IMR-90 (cell line): ENCODE data around the gene GPC5. TPM values are rescaled to one million over a fixed set of nuclear protein-coding genes. Genes with fewer than 3 reads are reported as not detected.

ENCODE experiments used
- ATAC-seq: fragments of 200-7000 bp; cut with Tn5 transposase; 2 replicates; pipeline ENCODE4 v1.9.1; 2020; ENCODE audit warnings: low read depth, mild to moderate bottlenecking, moderate library complexity
- BruUV-seq: library from RNA; stranded (reverse); fragments of 400-500 nt; replicated peaks from 2 replicates; lab custom pipeline; 2021; lab: Mats Ljungman, UMichigan
- CTCF ChIA-PET: fragments of 300-600 bp; formaldehyde crosslinking; extraction: SDS; loops from one replicate; lab custom pipeline; 2021; ENCODE audit warnings: antibody characterized with exemption; lab: Yijun Ruan, JAX
- POLR2A ChIA-PET: fragments of 300-600 bp; sonication (Branson Sonifier 250); formaldehyde crosslinking; loops from one replicate; lab custom pipeline; 2022; ENCODE audit warnings: antibody characterized with exemption; ENCODE audit not compliant: unreplicated experiment; lab: Charles Lee
- DNase-seq: peaks from one replicate; pipeline ENCODE4 v3.0.0; 2013
- H2AFZ ChIP-seq: replicated peaks from 2 replicates; pipeline ENCODE3; 2013; ENCODE audit warnings: low read length, mild to moderate bottlenecking; ENCODE audit not compliant: poor library complexity
- H2AK5ac ChIP-seq: 2 replicates; pipeline ENCODE4 v1.6.1; 2013; ENCODE audit warnings: low read depth, low read length, inconsistent platforms
- H2AK9ac ChIP-seq: replicated peaks from 2 replicates; pipeline ENCODE3; 2013; ENCODE audit warnings: mild to moderate bottlenecking, low read depth, low read length, moderate library complexity; ENCODE audit not compliant: poor library complexity
- H2BK120ac ChIP-seq: 2 replicates; pipeline ENCODE4 v1.6.1; 2013; ENCODE audit warnings: low read depth, low read length, inconsistent platforms
- H2BK15ac ChIP-seq: 3 replicates; pipeline ENCODE4 v1.6.1; 2013; ENCODE audit warnings: low read depth, low read length, inconsistent platforms
- H2BK20ac ChIP-seq: 2 replicates; pipeline ENCODE4 v1.6.1; 2013; ENCODE audit warnings: low read depth, mild to moderate bottlenecking, inconsistent platforms, low read length, moderate library complexity
- H2BK5ac ChIP-seq: 2 replicates; pipeline ENCODE4 v1.6.1; 2013; ENCODE audit warnings: mild to moderate bottlenecking, low read depth, low read length, inconsistent platforms; ENCODE audit not compliant: poor library complexity, severe bottlenecking
- H3K14ac ChIP-seq: replicated peaks from 2 replicates; pipeline ENCODE4 v1.6.1; 2013; ENCODE audit warnings: low read depth, low read length, inconsistent platforms
- H3K18ac ChIP-seq: 2 replicates; pipeline ENCODE4 v1.6.1; 2013; ENCODE audit warnings: low read depth, low read length, control low read depth
- H3K23ac ChIP-seq: 2 replicates; pipeline ENCODE4 v1.6.1; 2013; ENCODE audit warnings: low read depth, low read length, inconsistent platforms
- H3K27ac ChIP-seq: 2 replicates; pipeline ENCODE4 v1.5.1; 2013; ENCODE audit warnings: mild to moderate bottlenecking, control low read depth, low read length; ENCODE audit not compliant: insufficient read depth
- H3K27me3 ChIP-seq: 2 replicates; pipeline ENCODE4 v1.6.1; 2013; ENCODE audit warnings: low read length; ENCODE audit not compliant: control insufficient read depth, insufficient read depth
- H3K36me3 ChIP-seq: 2 replicates; pipeline ENCODE4 v1.6.1; 2013; ENCODE audit warnings: low read length, mixed read lengths; ENCODE audit not compliant: control insufficient read depth, insufficient read depth
- H3K4ac ChIP-seq: 2 replicates; pipeline ENCODE4 v1.6.1; 2013; ENCODE audit warnings: low read depth, low read length, inconsistent platforms
- H3K4me1 ChIP-seq: 2 replicates; pipeline ENCODE4 v1.6.1; 2013; ENCODE audit warnings: low read length, mixed read lengths; ENCODE audit not compliant: control insufficient read depth, insufficient read depth
- H3K4me2 ChIP-seq: 2 replicates; pipeline ENCODE4 v1.6.1; 2013; ENCODE audit warnings: low read depth, mild to moderate bottlenecking, control low read depth, low read length, moderate library complexity
- H3K4me3 ChIP-seq: 2 replicates; pipeline ENCODE4 v1.5.1; 2013; ENCODE audit warnings: low read depth, mild to moderate bottlenecking, control low read depth, low read length, moderate library complexity; ENCODE audit not compliant: insufficient read depth
- H3K56ac ChIP-seq: 2 replicates; pipeline ENCODE4 v1.6.1; 2013; ENCODE audit warnings: low read length, inconsistent platforms; ENCODE audit not compliant: insufficient read depth; ENCODE audit errors: extremely low read depth
- H3K79me1 ChIP-seq, 2 experiments: 2 replicates each; pipeline ENCODE4 v1.6.1; 2013; ENCODE audit warnings: low read length in 2 of 2, inconsistent platforms in 1 of 2, low read depth in 1 of 2
- H3K9ac ChIP-seq: 2 replicates; pipeline ENCODE4 v1.6.1; 2013; ENCODE audit warnings: low read depth, low read length, control low read depth
- H3K9me1 ChIP-seq: 2 replicates; pipeline ENCODE4 v1.6.1; 2013; ENCODE audit warnings: low read length, inconsistent platforms; ENCODE audit not compliant: insufficient read depth
- H3K9me3 ChIP-seq: 2 replicates; pipeline ENCODE4 v1.6.1; 2013; ENCODE audit warnings: low read length; ENCODE audit not compliant: control insufficient read depth, insufficient read depth
- H4K20me1 ChIP-seq: 2 replicates; pipeline ENCODE4 v1.6.1; 2013; ENCODE audit warnings: low read length, inconsistent platforms; ENCODE audit not compliant: insufficient read depth
- H4K5ac ChIP-seq: 2 replicates; pipeline ENCODE4 v1.6.1; 2013; ENCODE audit warnings: mild to moderate bottlenecking, low read depth, low read length, control low read depth
- H4K8ac ChIP-seq, 2 experiments: 2 replicates each; pipeline ENCODE4 v1.6.1; 2013; ENCODE audit warnings: low read depth in 2 of 2, low read length in 2 of 2, control low read depth in 1 of 2, inconsistent platforms in 1 of 2
- H4K91ac ChIP-seq: 2 replicates; pipeline ENCODE4 v1.6.1; 2013; ENCODE audit warnings: low read depth, low read length, inconsistent platforms; ENCODE audit not compliant: insufficient read depth
- CEBPB ChIP-seq: IDR thresholded peaks from 2 replicates; pipeline ENCODE4 v1.6.1; 2012; ENCODE audit warnings: low read depth, low read length, improper control_type of control experiment
- FOS ChIP-seq: fragments of 150-350 bp; IDR thresholded peaks from 2 replicates; pipeline ENCODE4 v1.6.1; 2016; ENCODE audit warnings: low read depth, low read length
- MAFK ChIP-seq: IDR thresholded peaks from 2 replicates; pipeline ENCODE4 v1.6.1; 2012; ENCODE audit warnings: low read depth, low read length, improper control_type of control experiment
- NFE2L2 ChIP-seq: fragments of 150-350 bp; IDR thresholded peaks from 2 replicates; pipeline ENCODE4 v1.6.1; 2016; ENCODE audit warnings: low read depth, mild to moderate bottlenecking, low read length
- POLR2A ChIP-seq: IDR thresholded peaks from 2 replicates; pipeline ENCODE4 v1.6.1; 2012; ENCODE audit warnings: mild to moderate bottlenecking, low read depth, low read length
- RAD21 ChIP-seq: IDR thresholded peaks from 2 replicates; pipeline ENCODE4 v1.6.1; 2012; ENCODE audit warnings: low read length, improper control_type of control experiment
- RCOR1 ChIP-seq: IDR thresholded peaks from 2 replicates; pipeline ENCODE4 v1.6.1; 2012; ENCODE audit warnings: mild to moderate bottlenecking, low read length, improper control_type of control experiment; ENCODE audit not compliant: insufficient replicate concordance
- RFX5 ChIP-seq: IDR thresholded peaks from 2 replicates; pipeline ENCODE4 v1.8.0; 2012; ENCODE audit warnings: low read depth, mild to moderate bottlenecking, low read length, moderate library complexity
- WGBS, 2 experiments: methylation state at CpG; one replicate each; pipeline versions ENCODE4 v1.1.5 to v1.1.7; 2013; ENCODE audit warnings: missing lambda C conversion rate in 2 of 2; ENCODE audit not compliant: insufficient read length in 1 of 2; ENCODE audit errors: extremely low coverage in 2 of 2; 5-methylcytosine and 5-hydroxymethylcytosine counted together
- dilution Hi-C: fragments of 300-500 bp; cut with HindIII; formaldehyde crosslinking; loops from one replicate; pipeline ENCODE4 v1.14.3; 2018; ENCODE audit warnings: low sequenced_read_pairs; ENCODE audit not compliant: unreplicated experiment
- in situ Hi-C: fragments of 300-500 bp; cut with MboI; formaldehyde crosslinking; loops from 3 replicates; pipeline ENCODE4 v1.14.3; 2019; ENCODE audit warnings: low sequenced_read_pairs, inconsistent platforms, mixed read lengths
- intact Hi-C: fragments of 100-400 bp; cut with micrococcal nuclease; formaldehyde crosslinking; loops from 2 replicates; pipeline ENCODE4 v1.10.0; 2022
- polyA plus RNA-seq, 3 experiments: library from polyadenylated mRNA; depleted of rRNA; stranded (reverse); fragments of >200 nt; gene quantifications; 2 replicates each; pipeline ENCODE4 v1.2.3, GENCODE V29; 2012; ENCODE audit warnings: low replicate concordance in 1 of 3
- total RNA-seq: library from RNA; depleted of rRNA; stranded (reverse); fragments of >200 nt; gene quantifications from 2 replicates; pipeline ENCODE4 v1.2.3, GENCODE V29; 2012
- TF ChIP-seq, protein P1 (sequence below): fragments of 150-350 bp; IDR thresholded peaks from 2 replicates; pipeline ENCODE4 v1.6.1; 2016; ENCODE audit warnings: low read depth, mild to moderate bottlenecking, low read length, moderate library complexity, borderline replicate concordance
- TF ChIP-seq, protein P2 (sequence below): fragments of 150-350 bp; IDR thresholded peaks from 2 replicates; pipeline ENCODE4 v1.6.1; 2017; ENCODE audit warnings: mild to moderate bottlenecking, antibody characterized with exemption, low read length, low read depth
- TF ChIP-seq, protein P3 (sequence below): conservative IDR thresholded peaks from 2 replicates; pipeline ENCODE4 v1.5.1; 2012; ENCODE audit warnings: mild to moderate bottlenecking, low read depth, low read length, improper control_type of control experiment

GPC5 gene
- total and polyA plus RNA-seq, 2 of the 4 experiments (the other 2 are of a cell fraction): 0.94 to 1.8 TPM

DNA sequence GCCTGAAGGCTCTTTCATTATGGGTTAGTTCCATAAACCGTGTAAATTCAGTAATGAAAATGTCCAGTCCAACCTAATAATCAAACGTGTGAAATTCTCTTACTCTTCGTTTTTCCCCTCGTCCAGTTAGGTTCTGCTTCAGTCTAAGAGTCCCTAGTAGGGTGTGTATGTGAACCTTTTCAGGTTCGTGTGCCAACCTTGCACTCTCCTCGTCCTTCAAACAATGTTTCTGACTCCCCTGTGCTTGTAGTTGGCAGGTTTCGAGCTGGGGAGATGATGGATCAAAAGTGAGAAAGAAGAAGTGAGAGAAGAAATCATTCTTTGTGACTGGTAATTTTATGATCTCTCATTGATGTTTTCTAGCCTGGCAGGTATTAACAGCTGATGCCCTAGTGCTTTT lies 366.1 kb downstream of the GPC5 start:
- H3K4me1 ChIP-seq: no peaks in the 10 kb centered on the region
- POLR2A ChIA-PET: no interaction called here
- no peak overlapping the region for H3K9ac ChIP-seq
- no peaks in the 10 kb centered on the region for H3K36me3 ChIP-seq
- no peak for TF ChIP-seq MAFK
- no peak for TF ChIP-seq NFE2L2
- no peak for TF ChIP-seq FOS
- no peak for TF ChIP-seq RFX5
- TF ChIP-seq, protein P1, sequence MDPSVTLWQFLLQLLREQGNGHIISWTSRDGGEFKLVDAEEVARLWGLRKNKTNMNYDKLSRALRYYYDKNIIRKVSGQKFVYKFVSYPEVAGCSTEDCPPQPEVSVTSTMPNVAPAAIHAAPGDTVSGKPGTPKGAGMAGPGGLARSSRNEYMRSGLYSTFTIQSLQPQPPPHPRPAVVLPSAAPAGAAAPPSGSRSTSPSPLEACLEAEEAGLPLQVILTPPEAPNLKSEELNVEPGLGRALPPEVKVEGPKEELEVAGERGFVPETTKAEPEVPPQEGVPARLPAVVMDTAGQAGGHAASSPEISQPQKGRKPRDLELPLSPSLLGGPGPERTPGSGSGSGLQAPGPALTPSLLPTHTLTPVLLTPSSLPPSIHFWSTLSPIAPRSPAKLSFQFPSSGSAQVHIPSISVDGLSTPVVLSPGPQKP: no peak
- TF ChIP-seq POLR2A: no peak
- TF ChIP-seq, protein P2, sequence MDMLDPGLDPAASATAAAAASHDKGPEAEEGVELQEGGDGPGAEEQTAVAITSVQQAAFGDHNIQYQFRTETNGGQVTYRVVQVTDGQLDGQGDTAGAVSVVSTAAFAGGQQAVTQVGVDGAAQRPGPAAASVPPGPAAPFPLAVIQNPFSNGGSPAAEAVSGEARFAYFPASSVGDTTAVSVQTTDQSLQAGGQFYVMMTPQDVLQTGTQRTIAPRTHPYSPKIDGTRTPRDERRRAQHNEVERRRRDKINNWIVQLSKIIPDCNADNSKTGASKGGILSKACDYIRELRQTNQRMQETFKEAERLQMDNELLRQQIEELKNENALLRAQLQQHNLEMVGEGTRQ: no peak
- no peak for TF ChIP-seq RCOR1
- no peak for TF ChIP-seq CEBPB
- no peak for TF ChIP-seq RAD21
- TF ChIP-seq, protein P3, sequence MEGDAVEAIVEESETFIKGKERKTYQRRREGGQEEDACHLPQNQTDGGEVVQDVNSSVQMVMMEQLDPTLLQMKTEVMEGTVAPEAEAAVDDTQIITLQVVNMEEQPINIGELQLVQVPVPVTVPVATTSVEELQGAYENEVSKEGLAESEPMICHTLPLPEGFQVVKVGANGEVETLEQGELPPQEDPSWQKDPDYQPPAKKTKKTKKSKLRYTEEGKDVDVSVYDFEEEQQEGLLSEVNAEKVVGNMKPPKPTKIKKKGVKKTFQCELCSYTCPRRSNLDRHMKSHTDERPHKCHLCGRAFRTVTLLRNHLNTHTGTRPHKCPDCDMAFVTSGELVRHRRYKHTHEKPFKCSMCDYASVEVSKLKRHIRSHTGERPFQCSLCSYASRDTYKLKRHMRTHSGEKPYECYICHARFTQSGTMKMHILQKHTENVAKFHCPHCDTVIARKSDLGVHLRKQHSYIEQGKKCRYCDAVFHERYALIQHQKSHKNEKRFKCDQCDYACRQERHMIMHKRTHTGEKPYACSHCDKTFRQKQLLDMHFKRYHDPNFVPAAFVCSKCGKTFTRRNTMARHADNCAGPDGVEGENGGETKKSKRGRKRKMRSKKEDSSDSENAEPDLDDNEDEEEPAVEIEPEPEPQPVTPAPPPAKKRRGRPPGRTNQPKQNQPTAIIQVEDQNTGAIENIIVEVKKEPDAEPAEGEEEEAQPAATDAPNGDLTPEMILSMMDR: no peak
- H3K4me2 ChIP-seq: no peak overlapping the region
- ATAC-seq: no peak
- H4K91ac ChIP-seq: no peak overlapping the region
- no CpG with 5 or more reads among the region's 7 CpGs for WGBS, 2 experiments
- no peaks in the 10 kb centered on the region for H4K20me1 ChIP-seq
- H2AK5ac ChIP-seq: no peak overlapping the region
- H3K4me3 ChIP-seq: no peak overlapping the region
- no peak overlapping the region for H2AFZ ChIP-seq
- BruUV-seq: no TSS peak
- no peaks in the 10 kb centered on the region for H3K79me1 ChIP-seq
- no peak overlapping the region for H3K27ac ChIP-seq
- H3K18ac ChIP-seq: no peak overlapping the region
- H3K4ac ChIP-seq: no peak overlapping the region
- H3K27me3 ChIP-seq: no peaks in the 10 kb centered on the region
- no peak overlapping the region for H3K14ac ChIP-seq
- H2BK15ac ChIP-seq: no peak overlapping the region
- no peak overlapping the region for H4K8ac ChIP-seq
- no peaks in the 10 kb centered on the region for H3K9me3 ChIP-seq
- H3K9me1 ChIP-seq: no peaks in the 10 kb centered on the region
- H4K5ac ChIP-seq: no peak overlapping the region
- dilution Hi-C loops: no loop called here
- intact Hi-C loops: no loop called here
- no peak overlapping the region for H2BK20ac ChIP-seq
- in situ Hi-C loops: no loop called here
- H2AK9ac ChIP-seq: no peak overlapping the region
- no peak overlapping the region for H3K56ac ChIP-seq
- CTCF ChIA-PET: no interaction called here
- no peak overlapping the region for H2BK5ac ChIP-seq
- H2BK120ac ChIP-seq: no peak overlapping the region
- no peak for DNase-seq
- H3K23ac ChIP-seq: no peak overlapping the region
